K562 (cell line): ENCODE data around the gene IFNGR2. TPM values are rescaled to one million over a fixed set of nuclear protein-coding genes. Genes with fewer than 3 reads are reported as not detected.

Source experiments
- POLR2A ChIP-seq: fragments of 450-650 bp; conservative IDR thresholded peaks from 2 replicates; pipeline ENCODE4 v1.6.1; 2016
- POLR2AphosphoS5 ChIP-seq: IDR thresholded peaks from 2 replicates; pipeline ENCODE4 v1.6.1; 2011; ENCODE audit warnings: mild to moderate bottlenecking, low read depth, low read length, moderate library complexity; ENCODE audit not compliant: control insufficient read depth, insufficient read depth
- RBM22 ChIP-seq: fragments of 200-400 bp; formaldehyde crosslinking; IDR thresholded peaks from 2 replicates; pipeline ENCODE4 v1.6.1; 2018; ENCODE audit warnings: low read length, low read depth; ENCODE audit not compliant: poor library complexity, severe bottlenecking
- STAT6 ChIP-seq: sonication (generic); formaldehyde crosslinking; IDR thresholded peaks from 2 replicates; pipeline ENCODE4 v1.8.1; 2023; ENCODE audit warnings: mild to moderate bottlenecking, missing genetic modification reagents
- ZNF253 ChIP-seq: fragments of 250-450 bp; sonication (Bioruptor Pico); conservative IDR thresholded peaks from 2 replicates; pipeline ENCODE4 v1.6.1; 2021; ENCODE audit warnings: mild to moderate bottlenecking
- ZNF592 ChIP-seq: fragments of 450-650 bp; IDR thresholded peaks from 2 replicates; pipeline ENCODE4 v1.6.1; 2017; ENCODE audit warnings: antibody characterized with exemption, mild to moderate bottlenecking
- ZNF644 ChIP-seq: fragments of 200-800 bp; sonication (Bioruptor generic); IDR thresholded peaks from 2 replicates; pipeline ENCODE4 v1.6.1; 2016; ENCODE audit warnings: low read depth, missing genetic modification characterization, missing compliant biosample characterization
- polyA plus RNA-seq, 8 experiments: library from polyadenylated mRNA; depleted of rRNA in 4 of 8; stranded (reverse) in 5 of 8; unstranded in 3 of 8; fragments of >200 nt; fragmentation: Nextera tagmentation in 2 of 8; fragmentation: Illumina TruSeq in 1 of 8; extraction: Ambion mirVana in 2 of 8; extraction: Trizol in 1 of 8; gene quantifications; 2 replicates each; pipeline versions ENCODE4 v1.2.1 to v1.2.3, GENCODE V29; 2011 to 2014; ENCODE audit warnings: inconsistent platforms in 1 of 8, missing spikeins in 1 of 8
- total RNA-seq, 7 experiments: library from RNA; depleted of rRNA in 6 of 7; stranded (reverse); fragments of >200 nt in 6 of 7; fragmentation: Illumina TruSeq in 2 of 7; extraction: Trizol in 2 of 7; gene quantifications; 2 replicates each; pipeline versions ENCODE4 v1.2.1 to v1.2.3, GENCODE V29; 2011 to 2021; ENCODE audit warnings: low replicate concordance in 1 of 7

The IFNGR2 gene
- total and polyA plus RNA-seq, 9 of the 15 experiments (the other 6 are each of a cell fraction or from before 2014, with no cell fraction given), result 6.7 to 58.0 (median 28.5) TPM

DNA sequence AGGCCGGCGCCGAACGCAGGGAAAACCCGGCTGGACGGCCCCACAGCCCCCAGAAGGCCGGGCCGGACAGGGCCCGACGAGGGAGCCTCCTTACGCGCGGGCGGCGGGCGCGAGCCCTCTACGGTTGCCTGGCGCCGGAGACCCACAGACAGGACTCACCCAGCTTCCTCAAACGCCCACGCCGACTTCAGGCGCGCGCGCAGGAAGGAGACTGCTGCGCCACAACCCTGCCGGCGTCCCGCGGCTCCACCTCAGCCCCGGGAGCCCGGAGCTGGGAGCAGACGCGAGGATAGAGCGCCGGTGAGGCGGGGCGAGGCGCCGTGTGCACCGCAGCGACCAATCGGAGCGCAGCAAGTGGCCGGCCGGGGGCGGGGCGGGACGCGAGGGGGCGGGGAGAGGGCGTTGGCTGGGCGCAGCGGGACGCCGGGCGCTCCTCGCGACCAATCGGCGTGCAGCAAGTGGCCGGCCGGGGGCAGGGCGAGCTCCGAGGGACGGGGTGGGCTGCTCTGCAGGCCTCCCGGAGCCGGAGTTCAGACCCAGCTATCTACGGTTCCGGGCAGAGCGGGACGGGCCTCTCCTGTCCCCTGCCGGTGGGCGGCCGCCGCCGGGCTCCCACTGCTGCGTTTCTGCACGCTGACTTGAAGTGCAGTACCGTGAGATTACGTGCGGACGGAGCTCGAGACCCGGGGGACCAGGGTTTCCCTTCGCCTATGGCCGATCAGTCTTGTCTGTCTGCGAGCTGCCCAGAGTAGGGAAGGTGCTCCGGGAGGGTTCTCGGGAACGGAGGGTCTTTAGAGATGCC lies 76.7 kb downstream of the IFNGR2 start, which contains the start of gene TMEM50B (continued):
- no peak for TF ChIP-seq ZNF592
- no peak for TF ChIP-seq STAT6 (CRISPR knock-in tag)
- TF ChIP-seq ZNF644 (tag), result no peak
- TF ChIP-seq POLR2A, result peak; percentile 93
- TF ChIP-seq POLR2AphosphoS5, result peak; percentile 61
- no peak for TF ChIP-seq ZNF253
- peak; percentile 52 for TF ChIP-seq RBM22
- TF ChIP-seq, all 486 proteins: peak for 162
